ENCODE results near the gene TYMP. TPM values are rescaled to one million over a fixed set of nuclear protein-coding genes. Genes with fewer than 3 reads are reported as not detected.

The TYMP gene
- total RNA-seq, 1 donor from 2014 or later = 10.8 TPM

- peaks cover 5% of the 10 kb centered on the region for H3K4me1 Mint-ChIP-seq (ENCODE audit: unreplicated experiment)
- no peak for DNase-seq (ENCODE audit: extremely low spot score, unreplicated experiment)
- H3K4me3 Mint-ChIP-seq (ENCODE audit: unreplicated experiment) = no peak overlapping the region
- H3K27me3 Mint-ChIP-seq (ENCODE audit: unreplicated experiment) = peaks cover 53% of the 10 kb centered on the region
- H3K9me3 Mint-ChIP-seq (ENCODE audit: unreplicated experiment) = no peaks in the 10 kb centered on the region
- no peak overlapping the region for H3K27ac Mint-ChIP-seq (ENCODE audit: unreplicated experiment)
- H3K36me3 Mint-ChIP-seq (ENCODE audit: unreplicated experiment) = no peaks in the 10 kb centered on the region
- no peak for TF ChIP-seq CTCF (IDR thresholded peaks at IDR 0.05)
These were observed 26.9 kb upstream of the TYMP start for GRCh38 chr22:50556703-50557102.

DNA sequence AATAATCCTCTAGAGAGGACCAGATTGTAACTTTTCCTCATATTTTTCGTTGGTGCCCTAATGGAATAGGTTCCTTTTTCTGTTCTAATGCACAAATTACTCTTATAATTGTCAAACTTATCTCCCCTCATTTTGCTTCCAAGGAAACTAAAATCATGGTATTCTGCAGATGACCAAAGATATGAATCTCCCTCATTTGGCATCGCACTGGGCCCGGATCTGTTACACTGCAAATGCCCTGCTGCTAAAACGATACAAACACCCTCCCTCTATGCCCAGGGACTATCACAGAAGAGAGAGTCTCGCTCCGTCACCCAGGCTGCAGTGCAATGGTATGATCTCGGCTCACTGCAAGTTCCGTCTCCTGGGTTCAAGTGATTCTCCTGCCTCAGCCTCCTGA lies 23.5 kb upstream of the TYMP start:
- no peaks in the 10 kb centered on the region for H3K9me3 Mint-ChIP-seq (ENCODE audit: unreplicated experiment)
- H3K27ac Mint-ChIP-seq (ENCODE audit: unreplicated experiment) = no peak overlapping the region
- DNase-seq (ENCODE audit: extremely low spot score, unreplicated experiment) = no peak
- H3K4me3 Mint-ChIP-seq (ENCODE audit: unreplicated experiment) = no peak overlapping the region
- peaks cover 23% of the 10 kb centered on the region for H3K27me3 Mint-ChIP-seq (ENCODE audit: unreplicated experiment)
- no peaks in the 10 kb centered on the region for H3K4me1 Mint-ChIP-seq (ENCODE audit: unreplicated experiment)
- TF ChIP-seq CTCF (IDR thresholded peaks at IDR 0.05) = no peak
- no peaks in the 10 kb centered on the region for H3K36me3 Mint-ChIP-seq (ENCODE audit: unreplicated experiment)

DNA sequence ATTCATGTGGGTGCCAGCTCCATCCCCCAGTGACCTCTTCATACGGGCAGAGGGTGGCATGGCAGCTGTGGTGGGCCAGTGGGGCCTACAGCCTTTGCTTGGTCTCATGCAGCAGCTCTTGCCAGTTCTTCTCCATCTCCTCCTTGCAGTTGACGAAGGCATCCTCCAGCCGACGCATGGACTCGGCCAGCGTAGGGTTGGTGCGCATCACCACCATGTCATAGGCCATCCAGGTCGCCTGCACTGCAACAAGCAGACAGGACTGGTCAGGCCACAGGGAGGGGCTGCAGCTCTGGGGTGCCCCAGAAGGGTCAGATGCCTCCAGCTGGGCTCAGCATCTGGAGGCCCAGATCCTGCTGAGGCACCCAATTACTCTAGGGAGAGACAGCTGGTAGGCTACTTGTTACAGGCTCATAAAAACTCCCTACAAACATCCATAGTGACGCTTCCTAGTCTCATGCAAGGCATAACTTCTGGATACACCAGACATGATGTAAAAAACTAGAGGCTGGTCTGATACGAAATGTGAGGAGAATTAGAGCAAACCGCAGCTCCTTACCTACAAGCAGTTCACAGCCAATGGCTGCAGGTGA lies 21.4 kb upstream of the TYMP start:
- no peak for TF ChIP-seq CTCF (IDR thresholded peaks at IDR 0.05)
- Mint-ChIP-seq H3K4me3 (ENCODE audit: unreplicated experiment) (no peak overlapping the region), H3K27me3 (ENCODE audit: unreplicated experiment) (peaks cover 11% of the 10 kb centered on the region), H3K9me3 (ENCODE audit: unreplicated experiment) (no peaks in the 10 kb centered on the region), H3K36me3 (ENCODE audit: unreplicated experiment) (no peaks in the 10 kb centered on the region), H3K27ac (ENCODE audit: unreplicated experiment) (no peak overlapping the region), H3K4me1 (ENCODE audit: unreplicated experiment) (no peaks in the 10 kb centered on the region)
- no peak for DNase-seq (ENCODE audit: extremely low spot score, unreplicated experiment)

GRCh38 chr22:50550395-50550794 lies 20.6 kb upstream of the TYMP start:
- no peak for DNase-seq (ENCODE audit: extremely low spot score, unreplicated experiment)
- H3K36me3 Mint-ChIP-seq (ENCODE audit: unreplicated experiment) = no peaks in the 10 kb centered on the region
- H3K4me1 Mint-ChIP-seq (ENCODE audit: unreplicated experiment) = no peaks in the 10 kb centered on the region
- no peak for TF ChIP-seq CTCF (IDR thresholded peaks at IDR 0.05)
- no peak overlapping the region for H3K4me3 Mint-ChIP-seq (ENCODE audit: unreplicated experiment)
- H3K9me3 Mint-ChIP-seq (ENCODE audit: unreplicated experiment) = no peaks in the 10 kb centered on the region
- H3K27me3 Mint-ChIP-seq (ENCODE audit: unreplicated experiment) = peaks cover 2% of the 10 kb centered on the region
- H3K27ac Mint-ChIP-seq (ENCODE audit: unreplicated experiment) = no peak overlapping the region

GRCh38 chr22:50548921-50549790 lies 19.3 kb upstream of the TYMP start:
- Mint-ChIP-seq H3K4me1 (ENCODE audit: unreplicated experiment) (no peaks in the 10 kb centered on the region), H3K27ac (ENCODE audit: unreplicated experiment) (no peak overlapping the region), H3K4me3 (ENCODE audit: unreplicated experiment) (no peak overlapping the region), H3K9me3 (ENCODE audit: unreplicated experiment) (no peaks in the 10 kb centered on the region), H3K27me3 (ENCODE audit: unreplicated experiment) (peaks cover 2% of the 10 kb centered on the region), H3K36me3 (ENCODE audit: unreplicated experiment) (no peaks in the 10 kb centered on the region)
- no peak for TF ChIP-seq CTCF (IDR thresholded peaks at IDR 0.05)
- no peak for DNase-seq (ENCODE audit: extremely low spot score, unreplicated experiment)

Measured in osteocyte (in vitro differentiated cells).